Neural crest cell (in vitro differentiated cells): ENCODE data around the gene RUNDC3A. TPM values are rescaled to one million over a fixed set of nuclear protein-coding genes. Genes with fewer than 3 reads are reported as not detected.
"Not testable (repeated sequence)": the region's sequence is repeated elsewhere in the genome, so short reads cannot be mapped to it uniquely, and the experiment has no call there.

Source experiments
- DNase-seq: peaks from one replicate; pipeline ENCODE4 v3.0.0; 2021; ENCODE audit warnings: low read depth, mixed read lengths, low spot score
- H3K27ac Mint-ChIP-seq: one replicate; pipeline ENCODE4 v1.8.0; 2021; ENCODE audit warnings: mild to moderate bottlenecking, mixed read lengths; ENCODE audit not compliant: unreplicated experiment
- H3K27me3 Mint-ChIP-seq: 2 replicates; pipeline ENCODE4 v1.8.0; 2021; ENCODE audit warnings: low read depth, mild to moderate bottlenecking, mixed read lengths
- H3K36me3 Mint-ChIP-seq: 2 replicates; pipeline ENCODE4 v1.8.0; 2021; ENCODE audit warnings: low read depth, mild to moderate bottlenecking, mixed read lengths
- H3K4me1 Mint-ChIP-seq: 2 replicates; pipeline ENCODE4 v1.8.0; 2021; ENCODE audit warnings: mixed read lengths
- H3K4me3 Mint-ChIP-seq: one replicate; pipeline ENCODE4 v1.8.0; 2021; ENCODE audit warnings: mild to moderate bottlenecking, mixed read lengths
- H3K9me3 Mint-ChIP-seq: 2 replicates; pipeline ENCODE4 v1.8.0; 2021; ENCODE audit warnings: mixed read lengths
- CTCF ChIP-seq: fragments of 200-600 bp; sonication (generic); conservative IDR thresholded peaks from 2 replicates; pipeline ENCODE4 v1.5.0; 2021; ENCODE audit warnings: antibody characterized with exemption, mild to moderate bottlenecking
- total RNA-seq: library from RNA; stranded (reverse); gene quantifications from 2 replicates; pipeline ENCODE4 v1.2.1, GENCODE V29; 2021

RUNDC3A gene
- total RNA-seq, 1 donor from 2014 or later, result 12.9 TPM

- Mint-ChIP-seq H3K4me1 (peaks cover 5% of the 10 kb centered on the region), H3K9me3 (no peaks in the 10 kb centered on the region), H3K36me3 (no peaks in the 10 kb centered on the region), H3K27ac (no peak overlapping the region), H3K27me3 (peaks cover 40% of the 10 kb centered on the region), H3K4me3 (no peak overlapping the region)
- no peak for DNase-seq
- no peak for TF ChIP-seq CTCF
Observed at GRCh38 chr17:44334727-44335126, 26.3 kb downstream of the RUNDC3A start.

GRCh38 chr17:44335564-44335963, 27.2 kb downstream of the RUNDC3A start:
- no peak for DNase-seq
- Mint-ChIP-seq H3K4me3 (no peak overlapping the region), H3K27me3 (peaks cover 48% of the 10 kb centered on the region), H3K27ac (no peak overlapping the region), H3K4me1 (peaks cover 5% of the 10 kb centered on the region), H3K9me3 (no peaks in the 10 kb centered on the region), H3K36me3 (no peaks in the 10 kb centered on the region)
- TF ChIP-seq CTCF, result no peak

- Mint-ChIP-seq H3K4me3 (no peak overlapping the region), H3K36me3 (no peaks in the 10 kb centered on the region), H3K9me3 (no peaks in the 10 kb centered on the region), H3K27me3 (peaks cover 52% of the 10 kb centered on the region), H3K4me1 (peaks cover 5% of the 10 kb centered on the region), H3K27ac (no peak overlapping the region)
- no peak for DNase-seq
- TF ChIP-seq CTCF, result no peak
Observed at GRCh38 chr17:44335968-44336367, 27.6 kb downstream of the RUNDC3A start.

GRCh38 chr17:44338702-44339101, 30.3 kb downstream of the RUNDC3A start:
- no peak overlapping the region for H3K4me3 Mint-ChIP-seq
- H3K36me3 Mint-ChIP-seq, result no peaks in the 10 kb centered on the region
- DNase-seq, result no peak
- no peak overlapping the region for H3K27ac Mint-ChIP-seq
- peaks cover 64% of the 10 kb centered on the region for H3K27me3 Mint-ChIP-seq
- no peak for TF ChIP-seq CTCF
- no peaks in the 10 kb centered on the region for H3K9me3 Mint-ChIP-seq
- no peaks in the 10 kb centered on the region for H3K4me1 Mint-ChIP-seq

GRCh38 chr17:44340553-44340952, 32.2 kb downstream of the RUNDC3A start:
- H3K4me3 Mint-ChIP-seq, H3K9me3 Mint-ChIP-seq, H3K36me3 Mint-ChIP-seq, H3K27ac Mint-ChIP-seq, DNase-seq, H3K4me1 Mint-ChIP-seq: not testable (repeated sequence)
- peaks cover 58% of the 10 kb centered on the region for H3K27me3 Mint-ChIP-seq

GRCh38 chr17:44343510-44344209, 35.3 kb downstream of the RUNDC3A start:
- Mint-ChIP-seq H3K4me1 (peaks cover 15% of the 10 kb centered on the region), H3K36me3 (no peaks in the 10 kb centered on the region), H3K27me3 (peaks cover 39% of the 10 kb centered on the region), H3K9me3 (no peaks in the 10 kb centered on the region), H3K27ac (no peak overlapping the region), H3K4me3 (peak overlapping the region; percentile 26)
- no peak for TF ChIP-seq CTCF
- DNase-seq, result no peak
